ENCODE results near the gene SLC9B1.
A peak's percentile ranks its signal among the peaks of the same experiment; 100 is the strongest.
"Not testable (repeated sequence)": the region's sequence is repeated elsewhere in the genome, so short reads cannot be mapped to it uniquely, and the experiment has no call there.

SLC9B1 gene

GRCh38 chr4:103011378-103012025, 8.0 kb downstream of the SLC9B1 start:
- no peak for DNase-seq (ENCODE audit: low spot score)

- DNase-seq (ENCODE audit: low spot score) = no peak
These were observed 8.7 kb downstream of the SLC9B1 start for GRCh38 chr4:103010804-103011203.

- DNase-seq (ENCODE audit: low spot score) = peak; percentile 41
These were observed 10.4 kb downstream of the SLC9B1 start for GRCh38 chr4:103008875-103009729.

GRCh38 chr4:103002551-103002950, 17.0 kb downstream of the SLC9B1 start:
- DNase-seq (ENCODE audit: low spot score) = peak; percentile 20

GRCh38 chr4:102994803-102995202, 24.7 kb downstream of the SLC9B1 start:
- DNase-seq (ENCODE audit: low spot score) = no peak

- not testable (repeated sequence) for DNase-seq (ENCODE audit: low spot score)
These were observed 25.5 kb downstream of the SLC9B1 start for GRCh38 chr4:102993985-102994384.

DNA sequence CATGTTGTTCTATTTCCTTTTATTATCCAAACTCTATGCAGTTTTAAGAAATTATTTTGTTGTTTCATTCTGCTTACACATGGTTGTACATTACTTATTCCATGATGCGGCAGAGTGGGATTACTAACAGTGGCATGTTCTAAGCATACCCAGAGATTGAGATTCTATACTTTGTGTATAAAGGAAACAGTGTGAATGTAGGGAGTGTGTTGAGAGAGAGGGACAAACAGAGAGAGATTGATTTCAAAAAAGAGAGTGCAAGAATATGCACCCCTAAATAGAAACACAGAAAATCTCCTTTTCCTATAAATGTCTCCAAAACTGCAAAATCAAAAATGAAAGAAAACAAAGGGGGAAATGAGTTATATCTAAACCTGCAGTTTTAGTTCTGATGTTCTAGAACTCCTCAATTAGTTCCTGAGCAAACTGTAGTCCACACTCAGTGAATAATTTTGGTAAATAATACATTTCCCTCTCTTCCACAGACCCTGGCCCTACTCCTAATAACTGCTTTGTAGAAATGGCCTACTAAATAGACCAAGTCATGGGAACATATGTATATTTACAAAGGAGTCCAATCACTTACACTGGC, 31.0 kb downstream of the SLC9B1 start:
- DNase-seq (ENCODE audit: low spot score) = no peak

- no peak for DNase-seq (ENCODE audit: low spot score)
These were observed 38.5 kb downstream of the SLC9B1 start for GRCh38 chr4:102981005-102981404.

DNA sequence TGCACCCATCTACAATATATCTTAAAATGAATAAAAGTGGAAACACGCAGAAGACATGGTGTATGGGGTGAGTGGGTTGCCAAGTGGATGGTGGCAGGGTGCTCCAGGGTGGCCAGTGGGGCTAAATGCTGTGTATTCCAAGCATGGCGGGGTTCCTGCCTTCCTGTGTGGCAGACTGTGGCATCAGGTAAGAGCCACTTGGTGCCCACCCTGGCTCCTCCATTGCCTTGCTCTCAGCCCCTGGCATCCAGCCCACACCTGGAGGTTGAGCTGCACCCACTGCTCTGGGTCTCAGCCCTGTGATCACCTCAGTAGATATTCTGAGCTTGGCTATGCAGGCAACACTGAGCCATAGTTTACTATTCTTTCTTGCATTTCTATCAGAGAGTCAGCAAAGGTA, 57.7 kb downstream of the SLC9B1 start:
- not testable (repeated sequence) for DNase-seq (ENCODE audit: low spot score)

GRCh38 chr4:102959496-102959895, 60.0 kb downstream of the SLC9B1 start:
- no peak for DNase-seq (ENCODE audit: low spot score)

- DNase-seq (ENCODE audit: low spot score) = no peak
These were observed 74.4 kb downstream of the SLC9B1 start for GRCh38 chr4:102945066-102945465.

- not testable (repeated sequence) for DNase-seq (ENCODE audit: low spot score)
These were observed 81.4 kb downstream of the SLC9B1 start for GRCh38 chr4:102938063-102938462.

GRCh38 chr4:102935716-102936115, 83.8 kb downstream of the SLC9B1 start:
- no peak for DNase-seq (ENCODE audit: low spot score)

DNA sequence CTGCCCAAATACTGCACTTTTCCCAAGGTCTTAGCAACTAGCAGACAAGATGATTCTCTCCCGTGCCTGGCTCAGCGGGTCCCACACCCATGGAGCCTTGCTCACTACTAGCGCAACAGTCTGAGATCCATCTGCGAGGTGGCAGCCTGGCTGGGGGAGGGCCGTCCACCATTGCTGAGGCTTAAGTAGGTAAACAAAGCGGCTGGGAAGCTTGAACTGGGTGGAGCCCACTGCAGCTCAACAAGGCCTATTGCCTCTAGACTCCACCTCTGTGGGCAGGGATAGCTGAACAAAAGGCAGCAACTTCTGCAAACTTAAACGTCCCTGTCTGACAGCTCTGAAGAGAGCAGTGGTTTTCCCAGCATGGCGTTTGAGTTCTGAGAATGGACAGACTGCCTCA, 99.8 kb downstream of the SLC9B1 start:
- not testable (repeated sequence) for DNase-seq (ENCODE audit: low spot score)

DNA sequence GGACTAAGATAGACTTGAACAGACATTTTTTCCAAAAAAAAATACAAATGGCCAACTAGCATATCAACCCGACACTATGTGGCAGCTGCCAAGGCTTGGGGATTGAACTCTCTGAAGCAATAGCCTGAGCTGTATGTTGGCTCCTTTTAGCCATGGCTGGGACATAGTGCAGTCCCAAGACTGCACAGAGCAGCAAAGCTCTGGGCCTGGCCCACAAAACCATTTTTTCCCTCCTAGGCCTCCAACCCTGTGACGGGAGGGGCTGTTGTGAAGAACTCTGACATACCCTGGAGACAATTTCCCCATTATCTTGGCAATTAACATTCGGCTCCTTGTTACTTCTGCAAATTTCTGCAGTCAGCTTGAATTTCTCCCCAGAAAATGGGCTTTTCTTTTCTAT, 100.6 kb downstream of the SLC9B1 start:
- no peak for DNase-seq (ENCODE audit: low spot score)

GRCh38 chr4:102901804-102902203, 117.7 kb downstream of the SLC9B1 start:
- DNase-seq (ENCODE audit: low spot score) = no peak

- DNase-seq (ENCODE audit: low spot score) = not testable (repeated sequence)
These were observed 121.9 kb downstream of the SLC9B1 start for GRCh38 chr4:102897610-102898009.

GRCh38 chr4:102896547-102896946, 123.0 kb downstream of the SLC9B1 start:
- DNase-seq (ENCODE audit: low spot score) = not testable (repeated sequence)

- not testable (repeated sequence) for DNase-seq (ENCODE audit: low spot score)
These were observed 129.6 kb downstream of the SLC9B1 start for GRCh38 chr4:102889866-102890265.

GRCh38 chr4:102888570-102888969, 130.9 kb downstream of the SLC9B1 start:
- DNase-seq (ENCODE audit: low spot score) = not testable (repeated sequence)

- DNase-seq (ENCODE audit: low spot score) = no peak
These were observed 136.2 kb downstream of the SLC9B1 start for GRCh38 chr4:102883278-102883677.

- no peak for DNase-seq (ENCODE audit: low spot score)
These were observed 138.2 kb downstream of the SLC9B1 start for GRCh38 chr4:102881343-102881742.

- DNase-seq (ENCODE audit: low spot score) = no peak
These were observed 140.6 kb downstream of the SLC9B1 start for GRCh38 chr4:102878901-102879300.
